ENCODE measurements around the gene CCNB3. TPM values are rescaled to one million over a fixed set of nuclear protein-coding genes. Genes with fewer than 3 reads are reported as not detected.

The CCNB3 gene
- total RNA-seq, 1 donor from 2014 or later: 0.78 TPM

DNA sequence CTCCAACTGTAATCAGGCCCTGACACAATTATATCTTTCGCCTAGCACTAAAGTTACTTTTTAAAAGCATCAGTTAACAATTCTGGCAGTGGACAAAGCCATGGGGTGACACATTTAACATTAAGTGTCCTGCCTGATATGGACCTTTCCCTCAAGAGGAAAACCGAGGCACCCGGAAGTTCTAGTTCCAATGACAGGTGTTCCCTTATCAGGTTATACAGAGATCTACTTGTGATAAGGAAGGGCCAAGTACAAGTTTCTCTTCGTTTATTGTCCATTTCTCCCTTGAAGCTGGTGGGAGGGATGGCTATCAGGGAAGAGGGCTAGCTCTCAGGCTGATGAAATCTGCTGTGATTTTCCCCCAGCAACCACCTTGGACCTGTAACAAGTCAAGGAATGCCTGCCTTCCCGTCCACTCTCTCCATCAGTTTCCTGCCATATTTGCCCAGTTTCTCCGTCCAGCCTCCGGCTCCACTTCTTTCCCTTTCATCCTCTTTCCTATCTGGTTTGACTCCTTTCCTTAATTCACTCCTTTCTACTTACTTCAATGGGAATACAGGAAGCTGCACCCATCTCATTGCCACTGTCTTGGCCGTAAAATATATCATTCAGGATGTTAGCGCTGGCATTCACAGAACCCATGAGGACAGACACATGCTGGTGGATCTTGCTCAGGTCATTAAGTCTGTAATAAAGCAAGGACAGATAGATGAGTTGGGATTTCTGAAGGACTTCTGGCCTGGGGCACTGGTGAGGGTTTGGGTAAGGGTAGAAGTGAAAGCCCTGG lies 171.1 kb downstream of the CCNB3 start:
- DNase-seq (ENCODE audit: low spot score): no peak

DNA sequence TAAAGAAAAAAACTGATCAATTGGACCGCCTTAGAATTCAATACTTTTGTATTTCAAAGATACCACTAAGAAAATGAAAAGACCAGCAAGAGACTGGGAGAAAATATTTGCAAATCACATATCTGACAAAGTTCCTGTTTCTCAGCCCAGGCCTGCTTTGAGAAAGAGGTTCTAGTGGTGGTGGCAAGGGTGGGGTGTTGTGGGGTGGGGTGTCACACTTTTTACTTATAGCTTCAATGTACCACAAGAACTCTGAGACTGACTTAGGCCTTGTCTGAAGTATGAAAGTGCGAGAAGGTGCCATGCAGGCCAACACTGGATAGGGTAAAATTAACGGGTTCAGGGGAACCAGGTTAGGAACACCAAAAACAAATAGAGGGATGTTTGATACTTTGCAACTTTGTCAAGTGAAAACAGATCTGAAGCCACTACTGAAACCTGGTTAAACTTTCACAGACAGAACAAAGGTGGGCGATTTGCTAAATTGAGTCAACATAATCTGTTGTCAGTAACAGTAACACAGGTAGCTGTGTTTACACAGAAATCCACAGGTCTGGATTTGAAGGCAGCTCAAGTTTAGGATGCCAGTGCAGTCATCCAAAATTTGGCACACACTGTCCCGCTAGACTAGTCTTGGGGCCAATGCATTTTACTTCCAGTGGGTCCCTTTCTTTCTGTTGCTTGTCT lies 177.3 kb downstream of the CCNB3 start:
- DNase-seq (ENCODE audit: low spot score): no peak

DNA sequence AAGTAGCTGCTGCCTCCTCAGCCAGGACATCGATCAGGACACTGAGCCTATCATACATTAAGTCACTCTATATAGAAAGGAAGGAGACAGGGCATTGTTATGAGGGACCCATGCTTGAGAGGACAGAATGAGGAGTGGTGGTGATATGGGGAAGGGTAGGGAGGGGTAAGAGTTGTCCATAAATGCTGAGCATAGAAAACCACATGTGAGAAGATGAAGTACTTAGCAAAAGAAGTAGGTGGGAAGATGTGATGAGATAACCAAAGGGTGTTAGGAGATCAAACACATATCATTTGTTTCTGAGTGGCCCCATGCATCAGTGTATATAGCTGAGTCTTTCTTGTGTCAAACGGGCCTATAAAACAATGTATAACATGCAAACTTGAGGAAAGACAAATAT lies 182.0 kb downstream of the CCNB3 start:
- no peak for DNase-seq (ENCODE audit: low spot score)

DNA sequence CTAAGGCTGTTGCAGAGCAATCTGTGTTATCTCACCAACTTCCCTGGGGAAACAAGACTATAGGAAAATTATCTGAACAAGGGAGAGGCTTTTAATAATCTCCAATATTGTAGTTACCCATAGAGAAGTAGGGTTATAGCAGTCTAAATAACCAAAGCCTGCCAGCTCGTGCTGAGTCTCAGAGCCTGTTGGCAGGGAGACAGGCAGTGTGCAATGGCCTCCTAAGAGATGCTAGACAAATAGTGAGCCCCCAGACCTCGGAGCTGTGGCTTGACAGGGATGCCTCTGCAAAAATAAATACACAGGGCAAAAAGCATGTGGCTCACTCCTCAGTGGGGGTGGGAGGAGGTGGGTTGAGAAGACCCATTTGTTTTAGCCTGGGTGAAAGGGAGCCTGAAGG lies 189.3 kb downstream of the CCNB3 start:
- no peak for DNase-seq (ENCODE audit: low spot score)

Other genes starting within 250 kb of the CCNB3 start
- gene AKAP4, start 3.8 kb upstream of the CCNB3 start, total RNA-seq: not detected